Esophagus muscularis mucosa (tissue), 4 donors: ENCODE data around the gene NPAP1. TPM values are rescaled to one million over a fixed set of nuclear protein-coding genes. Genes with fewer than 3 reads are reported as not detected.

Source experiments
- DNase-seq: peaks from one replicate; pipeline ENCODE4 v3.0.0-alpha.2; 2017; ENCODE audit errors: extremely low spot score
- H3K27ac ChIP-seq, 4 donors: fragments of 200-600 bp; sonication (generic); replicated peaks in 1 of 4; 1 replicate in 3 of 4; 2 replicates in 1 of 4; pipeline ENCODE4 v1.5.1; 2016 to 2019; ENCODE audit warnings: mild to moderate bottlenecking in 1 of 4
- H3K27me3 ChIP-seq, 4 donors: fragments of 200-600 bp; sonication (generic); one replicate each; pipeline versions ENCODE4 v1.5.1 to v1.6.0; 2016 to 2019
- H3K36me3 ChIP-seq, 4 donors: fragments of 200-600 bp; sonication (generic); one replicate each; pipeline ENCODE4 v1.5.1; 2016 to 2019
- H3K4me1 ChIP-seq, 4 donors: fragments of 200-600 bp; sonication (generic); one replicate each; pipeline ENCODE4 v1.5.1; 2016 to 2019
- H3K4me3 ChIP-seq, 4 donors: fragments of 200-600 bp; sonication (generic); 1 replicate in 2 of 4; 2 replicates in 2 of 4; pipeline ENCODE4 v1.5.1; 2016 to 2019; ENCODE audit warnings: mild to moderate bottlenecking in 4 of 4, moderate library complexity in 1 of 4
- H3K9me3 ChIP-seq, 4 donors: fragments of 200-600 bp; sonication (generic); 1 replicate in 3 of 4; 2 replicates in 1 of 4; pipeline ENCODE4 v1.5.1; 2016 to 2019
- EP300 ChIP-seq: sonication (generic); formaldehyde crosslinking; IDR thresholded peaks from one replicate; pipeline ENCODE4 v1.6.1; 2017; ENCODE audit warnings: antibody characterized with exemption
- POLR2A ChIP-seq: fragments of 450-650 bp; IDR thresholded peaks from one replicate; pipeline ENCODE4 v1.6.1; 2017; ENCODE audit warnings: antibody characterized with exemption, moderate library complexity, mild to moderate bottlenecking, low read depth
- POLR2AphosphoS5 ChIP-seq, 2 donors: sonication (generic); formaldehyde crosslinking; IDR thresholded peaks; one replicate each; pipeline ENCODE4 v1.6.1; 2017; ENCODE audit warnings: antibody characterized with exemption in 2 of 2
- WGBS: methylation state at CpG from one replicate; pipeline ENCODE4 v1.1.5; 2018; 5-methylcytosine and 5-hydroxymethylcytosine counted together
- intact Hi-C: fragments of 100-400 bp; cut with DNase I; formaldehyde crosslinking; loops from one replicate; pipeline ENCODE4 v1.15.1; 2023
- total RNA-seq, 4 donors: library from RNA; depleted of rRNA; stranded (reverse); fragments of >200 nt; gene quantifications; one replicate each; pipeline versions ENCODE4 v1.1.0 to v1.2.1, GENCODE V29; 2016
- TF ChIP-seq, protein P1 (sequence below), 3 experiments: fragments of 200-600 bp in 2 of 3; fragments of 450-650 bp in 1 of 3; sonication (generic) in 2 of 3; IDR thresholded peaks; one replicate each; pipeline ENCODE4 v1.5.1; 2017 to 2019; ENCODE audit warnings: antibody characterized with exemption in 3 of 3, mild to moderate bottlenecking in 2 of 3, moderate library complexity in 1 of 3

Gene NPAP1
- total RNA-seq, 4 donors from 2014 or later = not detected

DNA sequence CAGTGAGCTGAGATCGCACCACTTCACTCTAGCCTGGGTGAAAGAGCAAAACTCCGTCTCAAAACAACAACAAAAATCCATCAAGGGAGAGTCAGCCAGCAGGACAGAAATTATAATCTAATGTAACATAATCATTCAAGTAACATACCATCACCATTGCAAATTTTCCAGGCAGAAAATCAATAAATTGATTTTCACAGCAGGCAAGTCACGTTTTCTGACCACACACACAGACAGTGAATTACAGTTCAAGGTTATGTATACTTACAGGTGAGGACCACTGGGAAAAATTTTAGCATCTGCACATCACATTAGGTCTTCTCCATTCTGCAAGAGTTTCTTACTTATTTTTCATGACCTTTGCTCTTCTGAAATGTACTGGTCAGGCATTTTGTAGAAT lies 29.9 kb upstream of the NPAP1 start:
- no peaks in the 10 kb centered on the region for H3K4me1 ChIP-seq
- H3K4me3 ChIP-seq = no peak overlapping the region
- H3K27me3 ChIP-seq = no peaks in the 10 kb centered on the region
- H3K9me3 ChIP-seq = no peaks in the 10 kb centered on the region
- 62% methylated on average over 3 of the region's 3 CpGs for WGBS
- DNase-seq = no peak
- intact Hi-C loops = no loop called here
- TF ChIP-seq, protein P1, sequence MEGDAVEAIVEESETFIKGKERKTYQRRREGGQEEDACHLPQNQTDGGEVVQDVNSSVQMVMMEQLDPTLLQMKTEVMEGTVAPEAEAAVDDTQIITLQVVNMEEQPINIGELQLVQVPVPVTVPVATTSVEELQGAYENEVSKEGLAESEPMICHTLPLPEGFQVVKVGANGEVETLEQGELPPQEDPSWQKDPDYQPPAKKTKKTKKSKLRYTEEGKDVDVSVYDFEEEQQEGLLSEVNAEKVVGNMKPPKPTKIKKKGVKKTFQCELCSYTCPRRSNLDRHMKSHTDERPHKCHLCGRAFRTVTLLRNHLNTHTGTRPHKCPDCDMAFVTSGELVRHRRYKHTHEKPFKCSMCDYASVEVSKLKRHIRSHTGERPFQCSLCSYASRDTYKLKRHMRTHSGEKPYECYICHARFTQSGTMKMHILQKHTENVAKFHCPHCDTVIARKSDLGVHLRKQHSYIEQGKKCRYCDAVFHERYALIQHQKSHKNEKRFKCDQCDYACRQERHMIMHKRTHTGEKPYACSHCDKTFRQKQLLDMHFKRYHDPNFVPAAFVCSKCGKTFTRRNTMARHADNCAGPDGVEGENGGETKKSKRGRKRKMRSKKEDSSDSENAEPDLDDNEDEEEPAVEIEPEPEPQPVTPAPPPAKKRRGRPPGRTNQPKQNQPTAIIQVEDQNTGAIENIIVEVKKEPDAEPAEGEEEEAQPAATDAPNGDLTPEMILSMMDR (IDR thresholded peaks at IDR 0.05) = no peak
- H3K36me3 ChIP-seq = no peaks in the 10 kb centered on the region
- H3K27ac ChIP-seq = no peak overlapping the region

DNA sequence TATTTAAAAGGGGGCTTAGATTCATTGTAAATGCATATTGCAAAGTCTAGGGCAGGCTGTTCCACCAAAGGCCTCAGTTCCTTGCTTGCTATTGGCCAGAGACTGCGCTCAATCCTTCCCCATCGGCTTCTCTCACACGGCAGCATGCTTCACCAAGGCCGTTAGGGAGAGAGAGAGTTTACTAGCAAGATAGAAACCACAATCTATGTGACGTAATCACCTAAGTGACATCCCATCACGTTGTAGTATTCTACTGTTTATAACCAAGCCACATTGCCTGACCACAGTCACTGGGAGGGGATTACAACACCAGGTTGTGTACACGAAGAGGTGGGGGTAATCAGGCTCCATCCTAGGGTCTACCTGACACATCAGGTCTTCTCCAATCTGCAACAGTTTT lies 16.0 kb upstream of the NPAP1 start:
- no peaks in the 10 kb centered on the region for H3K9me3 ChIP-seq
- H3K4me3 ChIP-seq = no peak overlapping the region
- DNase-seq = no peak
- H3K27me3 ChIP-seq = no peaks in the 10 kb centered on the region
- no peak overlapping the region for H3K27ac ChIP-seq
- intact Hi-C loops = no loop called here
- no peaks in the 10 kb centered on the region for H3K4me1 ChIP-seq
- 51% methylated on average over 7 of the region's 7 CpGs for WGBS
- TF ChIP-seq EP300 (no peak), POLR2A (no peak), POLR2AphosphoS5 (IDR thresholded peaks at IDR 0.05) (no peak)
- TF ChIP-seq, protein P1 (IDR thresholded peaks at IDR 0.05) = no peak
- H3K36me3 ChIP-seq = no peaks in the 10 kb centered on the region

DNA sequence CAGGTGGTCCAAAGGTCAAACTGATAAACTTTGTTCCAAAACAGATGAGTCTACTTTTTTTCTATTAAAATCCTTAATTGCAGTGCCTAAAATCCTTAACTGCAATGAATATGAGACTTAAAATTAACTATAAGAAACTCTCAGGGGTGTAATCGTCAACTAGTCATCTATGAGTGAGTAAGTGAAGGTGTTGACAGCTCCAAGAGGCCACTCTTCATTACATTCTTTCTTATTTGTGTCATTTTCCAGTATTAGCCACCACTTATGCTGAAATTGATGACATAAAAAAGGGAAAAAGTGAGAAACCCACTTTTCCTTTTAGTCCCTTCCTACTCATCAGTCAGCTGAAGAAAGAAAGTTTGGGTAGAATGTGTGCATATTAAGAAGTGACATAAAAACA lies 12.6 kb upstream of the NPAP1 start:
- no peak overlapping the region for H3K27ac ChIP-seq
- H3K27me3 ChIP-seq = no peaks in the 10 kb centered on the region
- intact Hi-C loops = no loop called here
- WGBS = 50% methylated on average over 1 of the region's 1 CpG
- peaks cover 0 to 3% (median 0%) of the 10 kb centered on the region in 4 donors for H3K9me3 ChIP-seq
- H3K4me3 ChIP-seq = no peak overlapping the region
- DNase-seq = no peak
- H3K36me3 ChIP-seq = no peaks in the 10 kb centered on the region
- H3K4me1 ChIP-seq = no peaks in the 10 kb centered on the region
- no peak for TF ChIP-seq POLR2A
- no peak for TF ChIP-seq EP300
- TF ChIP-seq POLR2AphosphoS5 (IDR thresholded peaks at IDR 0.05) = no peak
- TF ChIP-seq, protein P1 (IDR thresholded peaks at IDR 0.05) = no peak

DNA sequence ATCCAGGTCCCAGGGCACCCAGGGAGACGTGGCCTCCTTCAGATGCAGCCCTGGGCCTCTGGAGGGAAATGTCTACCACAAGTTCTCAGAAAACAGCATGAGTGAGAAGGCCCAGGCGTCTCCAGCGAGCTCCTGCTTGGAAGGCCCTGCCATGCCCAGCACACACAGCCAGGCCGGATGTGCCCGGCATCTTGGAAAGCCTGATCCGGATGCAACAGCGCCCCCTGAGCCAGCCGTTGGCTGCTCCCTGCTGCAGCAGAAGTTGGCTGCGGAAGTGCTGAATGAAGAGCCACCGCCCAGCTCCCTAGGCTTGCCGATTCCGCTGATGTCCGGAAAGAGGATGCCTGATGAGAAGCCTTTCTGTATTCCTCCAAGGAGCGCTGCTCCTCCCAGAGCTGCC lies 856 bp downstream of the NPAP1 start:
- intact Hi-C loops = no loop called here
- 83% methylated on average over 8 of the region's 14 CpGs for whole genome bisulfite sequencing
- DNase-seq = no peak
- Histone ChIP-seq H3K4me3 (no peak overlapping the region), H3K36me3 (no peaks in the 10 kb centered on the region), H3K27ac (no peak overlapping the region), H3K9me3 (no peaks in the 10 kb centered on the region), H3K27me3 (no peaks in the 10 kb centered on the region), H3K4me1 (no peaks in the 10 kb centered on the region)
- no peak for TF ChIP-seq POLR2A
- TF ChIP-seq POLR2AphosphoS5 (IDR thresholded peaks at IDR 0.05) = no peak
- no peak for TF ChIP-seq EP300
- TF ChIP-seq, protein P1 (IDR thresholded peaks at IDR 0.05) = no peak

DNA sequence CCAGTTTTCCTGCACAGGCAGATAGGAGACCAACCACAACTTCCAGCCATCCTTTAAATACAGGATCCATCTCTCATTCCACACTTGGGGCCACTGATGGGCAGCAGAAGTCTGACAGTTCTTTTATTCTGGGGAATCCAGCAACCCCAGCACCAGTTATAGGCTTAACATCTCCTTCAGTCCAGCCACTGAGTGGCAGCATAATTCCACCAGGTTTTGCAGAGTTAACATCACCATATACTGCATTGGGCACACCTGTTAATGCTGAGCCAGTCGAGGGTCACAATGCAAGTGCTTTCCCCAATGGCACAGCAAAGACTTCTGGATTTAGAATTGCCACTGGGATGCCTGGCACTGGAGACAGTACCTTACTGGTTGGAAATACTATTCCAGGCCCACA lies 2.9 kb downstream of the NPAP1 start:
- Histone ChIP-seq H3K4me1 (no peaks in the 10 kb centered on the region), H3K36me3 (no peaks in the 10 kb centered on the region), H3K9me3 (no peaks in the 10 kb centered on the region), H3K4me3 (no peak overlapping the region), H3K27ac (no peak overlapping the region), H3K27me3 (no peaks in the 10 kb centered on the region)
- TF ChIP-seq POLR2A (no peak), POLR2AphosphoS5 (IDR thresholded peaks at IDR 0.05) (no peak), EP300 (no peak)
- TF ChIP-seq, protein P1 (IDR thresholded peaks at IDR 0.05) = no peak
- DNase-seq = no peak
- WGBS = 43% methylated on average over 1 of the region's 1 CpG
- intact Hi-C loops = no loop called here
